ENCODE measurements around the gene BTAF1. TPM values are rescaled to one million over a fixed set of nuclear protein-coding genes. Genes with fewer than 3 reads are reported as not detected.
"Not testable (repeated sequence)": the region's sequence is repeated elsewhere in the genome, so short reads cannot be mapped to it uniquely, and the experiment has no call there.

Gene BTAF1
- total RNA-seq, 1 donor from 2014 or later = 34.6 TPM

DNA sequence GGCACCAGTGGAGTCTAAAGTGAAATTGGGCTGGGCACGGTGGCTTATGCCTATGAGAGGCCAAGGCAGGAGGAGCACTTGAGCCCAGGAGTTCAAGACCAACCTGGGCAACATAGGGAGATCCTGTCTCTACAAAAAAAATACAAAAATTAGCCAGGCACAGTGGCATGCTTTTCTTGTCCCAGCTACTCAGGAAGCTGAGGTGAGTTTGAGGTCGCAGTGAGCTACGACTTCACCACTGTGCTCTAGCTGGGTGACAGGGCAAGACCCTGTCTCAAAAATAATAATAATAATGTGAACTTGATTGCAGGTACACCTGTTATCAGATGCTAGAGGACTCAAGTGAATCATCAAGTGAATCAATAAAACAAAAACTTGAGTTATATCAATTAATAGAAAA lies 108.0 kb downstream of the BTAF1 start:
- Mint-ChIP-seq H3K36me3 (ENCODE audit: unreplicated experiment) (peaks cover 53% of the 10 kb centered on the region), H3K27me3 (ENCODE audit: unreplicated experiment) (no peaks in the 10 kb centered on the region), H3K27ac (ENCODE audit: unreplicated experiment) (no peak overlapping the region), H3K9me3 (ENCODE audit: unreplicated experiment) (no peaks in the 10 kb centered on the region), H3K4me3 (ENCODE audit: unreplicated experiment) (no peak overlapping the region), H3K4me1 (ENCODE audit: unreplicated experiment) (no peaks in the 10 kb centered on the region)
- TF ChIP-seq, protein P1, sequence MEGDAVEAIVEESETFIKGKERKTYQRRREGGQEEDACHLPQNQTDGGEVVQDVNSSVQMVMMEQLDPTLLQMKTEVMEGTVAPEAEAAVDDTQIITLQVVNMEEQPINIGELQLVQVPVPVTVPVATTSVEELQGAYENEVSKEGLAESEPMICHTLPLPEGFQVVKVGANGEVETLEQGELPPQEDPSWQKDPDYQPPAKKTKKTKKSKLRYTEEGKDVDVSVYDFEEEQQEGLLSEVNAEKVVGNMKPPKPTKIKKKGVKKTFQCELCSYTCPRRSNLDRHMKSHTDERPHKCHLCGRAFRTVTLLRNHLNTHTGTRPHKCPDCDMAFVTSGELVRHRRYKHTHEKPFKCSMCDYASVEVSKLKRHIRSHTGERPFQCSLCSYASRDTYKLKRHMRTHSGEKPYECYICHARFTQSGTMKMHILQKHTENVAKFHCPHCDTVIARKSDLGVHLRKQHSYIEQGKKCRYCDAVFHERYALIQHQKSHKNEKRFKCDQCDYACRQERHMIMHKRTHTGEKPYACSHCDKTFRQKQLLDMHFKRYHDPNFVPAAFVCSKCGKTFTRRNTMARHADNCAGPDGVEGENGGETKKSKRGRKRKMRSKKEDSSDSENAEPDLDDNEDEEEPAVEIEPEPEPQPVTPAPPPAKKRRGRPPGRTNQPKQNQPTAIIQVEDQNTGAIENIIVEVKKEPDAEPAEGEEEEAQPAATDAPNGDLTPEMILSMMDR (IDR thresholded peaks at IDR 0.05) = no peak
- DNase-seq (ENCODE audit: extremely low spot score, unreplicated experiment) = no peak

DNA sequence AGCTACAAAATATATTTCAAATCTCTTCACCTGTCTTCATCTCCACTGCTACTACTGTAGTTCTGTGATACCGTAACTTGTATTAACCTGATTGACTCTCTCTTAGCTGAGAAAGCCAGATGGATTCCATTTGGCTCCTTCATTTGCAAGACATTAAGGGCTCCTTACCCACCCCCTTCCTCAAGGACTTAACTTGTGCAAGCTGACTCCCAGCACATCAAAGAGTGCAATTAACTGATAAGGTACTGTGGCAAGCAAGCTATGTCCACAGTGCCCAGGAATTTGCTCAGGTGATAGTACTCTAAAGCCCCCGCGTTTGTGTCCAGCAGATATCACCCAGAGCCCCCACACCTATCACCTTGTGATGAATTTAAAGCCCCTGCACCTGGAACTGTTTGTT lies 109.5 kb downstream of the BTAF1 start:
- DNase-seq (ENCODE audit: extremely low spot score, unreplicated experiment); H3K4me1 Mint-ChIP-seq (ENCODE audit: unreplicated experiment); H3K27me3 Mint-ChIP-seq (ENCODE audit: unreplicated experiment); H3K4me3 Mint-ChIP-seq (ENCODE audit: unreplicated experiment); H3K9me3 Mint-ChIP-seq (ENCODE audit: unreplicated experiment); H3K27ac Mint-ChIP-seq (ENCODE audit: unreplicated experiment): not testable (repeated sequence)
- peaks cover 49% of the 10 kb centered on the region for H3K36me3 Mint-ChIP-seq (ENCODE audit: unreplicated experiment)

DNA sequence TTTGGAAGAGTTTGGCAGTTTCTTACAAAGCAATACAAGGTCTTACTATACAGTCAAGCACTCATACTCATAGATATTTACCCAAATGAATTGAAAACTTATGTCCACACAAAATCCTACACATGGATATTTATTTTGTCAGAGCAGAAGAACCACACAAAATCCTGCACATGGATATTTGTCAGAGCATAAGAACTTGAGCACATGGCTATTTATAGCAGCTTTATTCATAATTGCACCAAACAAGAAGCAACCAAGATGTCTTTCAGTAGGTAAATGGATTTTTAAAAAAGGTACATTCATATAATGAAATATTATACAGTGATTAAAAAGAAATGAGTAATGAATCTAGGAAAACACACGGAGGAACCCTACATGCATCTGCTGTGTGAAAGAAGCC lies 115.4 kb downstream of the BTAF1 start:
- TF ChIP-seq, protein P1 (IDR thresholded peaks at IDR 0.05) = no peak
- no peaks in the 10 kb centered on the region for H3K27me3 Mint-ChIP-seq (ENCODE audit: unreplicated experiment)
- H3K27ac Mint-ChIP-seq (ENCODE audit: unreplicated experiment) = no peak overlapping the region
- no peak for DNase-seq (ENCODE audit: extremely low spot score, unreplicated experiment)
- H3K36me3 Mint-ChIP-seq (ENCODE audit: unreplicated experiment) = peaks cover 20% of the 10 kb centered on the region
- no peaks in the 10 kb centered on the region for H3K4me1 Mint-ChIP-seq (ENCODE audit: unreplicated experiment)
- no peaks in the 10 kb centered on the region for H3K9me3 Mint-ChIP-seq (ENCODE audit: unreplicated experiment)
- no peak overlapping the region for H3K4me3 Mint-ChIP-seq (ENCODE audit: unreplicated experiment)

DNA sequence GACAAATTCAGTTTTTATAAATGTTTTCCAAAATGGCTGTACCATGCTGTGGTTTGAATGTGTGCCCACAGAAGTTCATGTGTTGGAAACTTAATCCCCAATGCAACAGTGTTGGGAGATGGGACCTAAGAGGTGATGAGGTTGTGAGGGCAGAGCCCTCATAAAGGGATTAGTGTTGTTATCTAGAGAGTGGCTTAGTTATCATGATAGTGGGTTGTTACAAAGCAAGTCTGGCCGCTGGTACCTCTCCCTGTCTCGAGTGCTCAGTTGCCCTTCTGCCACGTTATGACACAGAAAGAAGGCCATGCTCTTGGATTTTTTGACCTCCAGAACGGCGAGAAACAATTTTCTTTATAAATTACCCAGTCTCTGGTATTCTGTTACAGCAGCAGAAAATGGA lies 119.0 kb downstream of the BTAF1 start:
- no peak overlapping the region for H3K27ac Mint-ChIP-seq (ENCODE audit: unreplicated experiment)
- H3K4me1 Mint-ChIP-seq (ENCODE audit: unreplicated experiment) = no peaks in the 10 kb centered on the region
- H3K27me3 Mint-ChIP-seq (ENCODE audit: unreplicated experiment) = no peaks in the 10 kb centered on the region
- H3K9me3 Mint-ChIP-seq (ENCODE audit: unreplicated experiment) = no peaks in the 10 kb centered on the region
- no peak for DNase-seq (ENCODE audit: extremely low spot score, unreplicated experiment)
- TF ChIP-seq, protein P1 (IDR thresholded peaks at IDR 0.05) = no peak
- H3K4me3 Mint-ChIP-seq (ENCODE audit: unreplicated experiment) = no peak overlapping the region
- H3K36me3 Mint-ChIP-seq (ENCODE audit: unreplicated experiment) = peaks cover 3% of the 10 kb centered on the region

DNA sequence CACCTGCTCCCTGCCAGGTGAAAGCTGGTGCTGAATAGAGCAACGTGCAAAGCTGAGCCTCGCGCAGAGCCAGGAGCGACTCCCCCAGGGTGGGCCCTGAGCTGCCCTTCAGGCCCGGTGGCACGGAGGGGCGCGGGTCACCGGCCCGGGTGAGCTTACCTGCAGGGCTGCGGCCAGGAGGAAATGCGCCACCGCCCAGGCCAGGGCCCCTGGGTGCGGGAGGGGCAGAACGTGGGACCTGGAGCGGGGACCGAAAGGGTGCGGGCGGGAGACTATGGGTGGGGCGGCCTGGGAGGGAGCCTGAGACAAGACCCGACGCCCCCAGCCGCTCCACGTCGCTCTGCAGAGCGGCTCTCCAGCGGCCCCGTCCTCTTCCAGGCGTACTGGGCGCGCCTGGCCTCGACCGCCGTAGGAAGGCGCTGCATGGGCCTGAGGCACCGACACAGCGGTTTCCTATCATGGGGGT lies 122.1 kb downstream of the BTAF1 start:
- Mint-ChIP-seq H3K9me3 (ENCODE audit: unreplicated experiment) (no peaks in the 10 kb centered on the region), H3K4me3 (ENCODE audit: unreplicated experiment) (no peak overlapping the region), H3K4me1 (ENCODE audit: unreplicated experiment) (no peaks in the 10 kb centered on the region), H3K36me3 (ENCODE audit: unreplicated experiment) (no peaks in the 10 kb centered on the region), H3K27ac (ENCODE audit: unreplicated experiment) (no peak overlapping the region), H3K27me3 (ENCODE audit: unreplicated experiment) (no peaks in the 10 kb centered on the region)
- DNase-seq (ENCODE audit: extremely low spot score, unreplicated experiment) = no peak
- TF ChIP-seq, protein P1 (IDR thresholded peaks at IDR 0.05) = no peak

DNA sequence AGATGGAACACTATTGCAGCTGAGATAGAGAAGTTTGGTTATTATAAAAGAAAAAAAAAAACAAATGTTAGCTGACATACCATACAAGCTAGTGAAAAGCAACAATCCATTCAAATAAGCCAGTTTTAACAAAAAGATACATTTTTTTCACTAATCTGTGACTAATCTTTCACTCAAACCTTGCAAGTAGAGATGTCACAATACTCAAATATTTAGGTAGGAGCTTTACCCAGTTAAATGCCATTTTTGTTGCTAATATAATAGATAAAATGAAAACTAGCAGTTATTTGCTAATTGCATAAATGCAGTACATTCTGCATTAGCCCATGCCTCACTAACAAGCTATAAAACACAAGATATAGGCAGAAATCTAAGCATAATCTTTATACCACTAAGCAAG lies 123.6 kb downstream of the BTAF1 start:
- Mint-ChIP-seq H3K36me3 (ENCODE audit: unreplicated experiment) (no peaks in the 10 kb centered on the region), H3K4me1 (ENCODE audit: unreplicated experiment) (no peaks in the 10 kb centered on the region), H3K27ac (ENCODE audit: unreplicated experiment) (no peak overlapping the region), H3K9me3 (ENCODE audit: unreplicated experiment) (no peaks in the 10 kb centered on the region), H3K27me3 (ENCODE audit: unreplicated experiment) (no peaks in the 10 kb centered on the region), H3K4me3 (ENCODE audit: unreplicated experiment) (no peak overlapping the region)
- TF ChIP-seq, protein P1 (IDR thresholded peaks at IDR 0.05) = no peak
- no peak for DNase-seq (ENCODE audit: extremely low spot score, unreplicated experiment)
